DOHH2 (cell line): ENCODE measurements around the gene ORC4.

Source experiments
- H3F3A ChIP-seq: fragments of 200-600 bp; sonication (generic), shearing (Covaris generic); 2 replicates; pipeline ENCODE4 v1.6.0; 2016; ENCODE audit warnings: antibody characterized with exemption, mild to moderate bottlenecking; ENCODE audit not compliant: control insufficient read depth, insufficient read depth
- H3K27ac ChIP-seq: fragments of 200-600 bp; sonication (generic); 2 replicates; pipeline ENCODE4 v1.5.1; 2014; ENCODE audit warnings: low read depth, mild to moderate bottlenecking, low read length, moderate library complexity
- H3K27me3 ChIP-seq: fragments of 200-600 bp; sonication (generic); 2 replicates; pipeline ENCODE4 v1.6.1; 2014; ENCODE audit warnings: mild to moderate bottlenecking, low read length, mixed read lengths; ENCODE audit not compliant: control insufficient read depth
- H3K36me3 ChIP-seq: fragments of 200-600 bp; sonication (generic); 2 replicates; pipeline ENCODE4 v1.6.1; 2014; ENCODE audit warnings: mild to moderate bottlenecking, low read length, moderate library complexity, mixed read lengths; ENCODE audit not compliant: control insufficient read depth
- H3K4me1 ChIP-seq: fragments of 200-600 bp; sonication (generic); 2 replicates; pipeline ENCODE4 v1.6.1; 2014; ENCODE audit warnings: mild to moderate bottlenecking, low read length, mixed read lengths; ENCODE audit not compliant: control insufficient read depth
- H3K4me2 ChIP-seq: fragments of 200-600 bp; sonication (generic); 2 replicates; pipeline ENCODE4 v1.6.0; 2014; ENCODE audit warnings: mild to moderate bottlenecking, low read length, moderate library complexity
- H3K4me3 ChIP-seq: fragments of 200-600 bp; sonication (generic); 2 replicates; pipeline ENCODE4 v1.5.1; 2014; ENCODE audit warnings: mild to moderate bottlenecking, low read length, mixed read lengths
- H3K79me2 ChIP-seq: fragments of 200-600 bp; sonication (generic); 2 replicates; pipeline ENCODE4 v1.6.1; 2014; ENCODE audit warnings: mild to moderate bottlenecking, low read length, mixed read lengths; ENCODE audit not compliant: control insufficient read depth
- H3K9me2 ChIP-seq: fragments of 200-600 bp; sonication (generic); replicated peaks from 2 replicates; pipeline ENCODE4 v1.6.1; 2014; ENCODE audit warnings: mild to moderate bottlenecking, low read length, mixed read lengths; ENCODE audit not compliant: control insufficient read depth
- H3K9me3 ChIP-seq: fragments of 200-600 bp; sonication (generic); 2 replicates; pipeline ENCODE4 v1.6.1; 2014; ENCODE audit warnings: antibody characterized with exemption, low read length, mixed read lengths; ENCODE audit not compliant: control insufficient read depth, insufficient read depth
- H4K20me1 ChIP-seq: fragments of 200-600 bp; sonication (generic); 2 replicates; pipeline ENCODE4 v1.6.0; 2014; ENCODE audit warnings: low read depth, mild to moderate bottlenecking, antibody characterized with exemption, low read length, moderate library complexity; ENCODE audit not compliant: control insufficient read depth, insufficient read depth
- CTCF ChIP-seq: fragments of 200-600 bp; sonication (generic); IDR thresholded peaks from one replicate; pipeline ENCODE4 v1.5.1; 2014; ENCODE audit warnings: antibody characterized with exemption, mild to moderate bottlenecking, low read depth, low read length; ENCODE audit not compliant: poor library complexity, severe bottlenecking
- EZH2phosphoT487 ChIP-seq: fragments of 200-600 bp; sonication (generic); IDR thresholded peaks from 2 replicates; pipeline ENCODE4 v1.6.1; 2017; ENCODE audit warnings: borderline replicate concordance, mild to moderate bottlenecking, antibody characterized with exemption, low read length, moderate library complexity, mixed read lengths

ORC4 gene

DNA sequence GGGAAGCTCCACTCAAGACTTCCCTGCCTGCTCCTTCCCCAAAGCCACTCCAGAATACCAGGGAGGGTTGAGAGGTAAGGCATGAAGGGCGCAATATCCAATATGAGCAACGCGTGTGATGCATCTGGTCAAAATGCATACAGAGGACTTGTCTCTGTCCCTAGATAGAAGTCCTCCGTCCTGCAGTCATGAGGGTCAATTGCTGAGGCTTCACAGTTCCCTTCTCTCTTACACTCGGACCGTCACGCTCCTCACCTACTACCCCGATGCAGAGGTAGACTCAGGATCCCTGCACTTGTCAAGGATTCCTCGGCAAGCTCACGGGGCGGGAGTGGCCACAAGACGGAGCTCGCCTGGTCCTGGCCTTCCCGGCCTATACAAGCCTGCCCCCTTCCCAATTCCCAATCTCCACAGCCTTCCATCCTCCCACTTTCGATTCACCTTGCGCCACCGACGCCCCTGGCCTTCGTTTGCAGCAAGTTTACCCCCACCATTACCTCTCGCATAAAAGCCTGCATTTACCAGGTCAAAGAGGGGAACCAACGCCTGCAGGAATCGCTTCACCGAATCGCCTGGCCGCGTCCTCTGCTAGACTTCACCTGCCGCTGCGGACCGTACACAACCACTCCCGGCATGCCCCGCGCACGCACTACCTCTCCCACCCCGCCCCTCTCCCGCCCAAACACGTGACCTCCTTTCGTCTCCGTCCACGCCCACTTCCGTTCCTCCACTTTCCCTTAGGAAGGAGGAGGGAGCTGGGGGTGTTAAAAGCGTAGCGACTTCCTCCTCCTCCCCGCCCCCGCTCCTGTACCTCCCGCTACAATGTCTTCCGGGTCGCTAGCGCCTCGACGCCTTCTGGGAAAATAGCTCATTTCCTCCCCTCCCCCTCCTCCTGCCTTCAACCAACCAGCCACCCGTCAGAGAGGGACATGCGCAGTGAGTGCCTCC is at the start of gene ORC4:
ORC4 (minus strand) TSS at position 627 of the 948 bp plus-strand sequence. CDS start 44,779 bp downstream, outside the sequence.
- Histone ChIP-seq H3K4me3 (peak within 1 kb of the TSS; percentile 99), H3K27ac (peak within 1 kb of the TSS; percentile 68), H3K4me1 (peaks cover 27% of the 10 kb centered on the region), H3K36me3 (no peaks in the 10 kb centered on the region), H3K4me2 (peak within 1 kb of the TSS; percentile 80), H3K9me3 (no peaks in the 10 kb centered on the region), H3K9me2 (no peaks in the 10 kb centered on the region), H3K27me3 (no peaks in the 10 kb centered on the region), H3K79me2 (peaks cover 91% of the 10 kb centered on the region), H4K20me1 (no peaks in the 10 kb centered on the region), H3F3A (no peaks in the 10 kb centered on the region)
- TF ChIP-seq EZH2phosphoT487 (no peak), CTCF (peak; percentile 42)

DNA sequence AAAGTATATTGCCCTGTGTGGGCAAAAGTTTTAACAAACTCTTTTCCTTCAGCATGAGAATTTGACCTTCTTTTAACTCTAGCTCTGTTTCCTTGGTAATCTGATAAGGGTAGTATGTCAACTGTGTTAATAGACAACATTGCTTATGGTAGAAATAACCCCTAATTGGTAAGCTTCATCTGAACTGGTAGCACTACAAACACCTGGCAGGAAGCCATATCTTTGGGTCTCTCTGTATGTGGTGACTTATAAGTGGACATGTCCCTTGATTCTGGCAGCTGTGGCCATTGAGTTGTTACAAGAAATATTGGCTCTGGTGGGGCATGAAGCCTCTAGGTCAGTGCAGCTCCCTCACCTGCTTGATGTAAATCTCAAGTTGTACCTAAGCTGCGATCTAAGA is 47.3 kb upstream of the ORC4 start:
- Histone ChIP-seq H3K27ac (no peak overlapping the region), H3K4me1 (no peaks in the 10 kb centered on the region), H3K9me3 (no peaks in the 10 kb centered on the region), H3K36me3 (no peaks in the 10 kb centered on the region), H3F3A (no peaks in the 10 kb centered on the region), H3K79me2 (no peaks in the 10 kb centered on the region), H4K20me1 (no peaks in the 10 kb centered on the region), H3K4me2 (no peak overlapping the region), H3K9me2 (no peaks in the 10 kb centered on the region), H3K27me3 (no peaks in the 10 kb centered on the region), H3K4me3 (no peak overlapping the region)
- TF ChIP-seq EZH2phosphoT487 (no peak), CTCF (no peak)

- no peaks in the 10 kb centered on the region for H3K36me3 ChIP-seq
- H3K4me3 ChIP-seq: no peak overlapping the region
- no peak overlapping the region for H3K4me2 ChIP-seq
- H3F3A ChIP-seq: no peaks in the 10 kb centered on the region
- H3K9me2 ChIP-seq: no peaks in the 10 kb centered on the region
- no peaks in the 10 kb centered on the region for H3K79me2 ChIP-seq
- no peak overlapping the region for H3K27ac ChIP-seq
- no peaks in the 10 kb centered on the region for H3K27me3 ChIP-seq
- no peaks in the 10 kb centered on the region for H3K4me1 ChIP-seq
- TF ChIP-seq EZH2phosphoT487 (no peak), CTCF (no peak)
- H3K9me3 ChIP-seq: no peaks in the 10 kb centered on the region
- H4K20me1 ChIP-seq: no peaks in the 10 kb centered on the region
Measured at GRCh38 chr2:148065936-148066335, 45.4 kb upstream of the ORC4 start.
